Measurements from ENCODE around the gene EIF4E2. TPM values are rescaled to one million over a fixed set of nuclear protein-coding genes. Genes with fewer than 3 reads are reported as not detected.

Gene EIF4E2
- total and polyA plus RNA-seq, 2 of the 13 experiments (the other 11 are each of a cell fraction or from before 2014, with no cell fraction given): 25.0 to 101 TPM

DNA sequence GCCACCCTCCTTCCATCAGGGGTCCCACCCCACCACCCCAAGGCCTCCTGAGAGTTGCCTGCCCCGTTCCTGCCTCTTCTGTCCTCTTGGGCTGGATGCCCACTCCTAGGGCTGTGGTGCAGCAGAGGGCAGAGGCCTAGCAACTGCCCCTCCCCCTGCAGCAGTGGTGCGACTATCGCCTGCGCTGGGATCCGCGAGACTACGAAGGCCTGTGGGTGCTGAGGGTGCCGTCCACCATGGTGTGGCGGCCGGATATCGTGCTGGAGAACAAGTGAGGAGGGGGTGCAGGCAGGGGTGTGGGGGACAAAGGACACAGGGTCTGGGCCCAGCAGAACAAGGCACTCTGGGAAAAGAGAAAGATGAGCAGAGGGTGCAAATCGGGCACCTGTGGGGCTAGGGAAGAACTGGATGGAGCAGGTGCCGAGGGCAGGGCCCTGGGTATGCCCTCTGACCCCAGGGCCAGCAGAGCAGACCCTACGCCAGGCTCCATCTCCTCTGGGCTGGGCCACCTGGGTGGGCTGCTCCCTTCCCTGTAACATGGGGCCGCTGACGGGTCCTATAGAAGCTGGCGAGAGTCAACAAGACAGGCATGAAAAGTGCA lies 9.9 kb upstream of the EIF4E2 start:
- H3K4me2 ChIP-seq (ENCODE audit: low read depth, low read length): no peak overlapping the region
- peak; percentile 0; the same call in 2 of the 3 replicates for ATAC-seq
- no peaks in the 10 kb centered on the region for H3K4me1 ChIP-seq (ENCODE audit: insufficient read depth, low read length)
- no peak overlapping the region for H3K4me3 ChIP-seq (replicated peaks in 1 of 3; ENCODE audit: insufficient read depth in 1 of 3, low read depth in 2 of 3, low read length in 3 of 3)
- intact Hi-C loops (cut with micrococcal nuclease; ENCODE audit: unreplicated experiment): no loop called here
- H3K27me3 ChIP-seq (ENCODE audit: control insufficient read depth in 1 of 2, insufficient read depth in 2 of 2, low read length in 2 of 2): peaks cover 0 to 2% of the 10 kb centered on the region in 2 experiments; a peak in 2 of 5 replicates
- H3K79me2 ChIP-seq (ENCODE audit: insufficient read depth, low read length): no peaks in the 10 kb centered on the region
- no peak overlapping the region for H2AFZ ChIP-seq (ENCODE audit: low read length)
- TF ChIP-seq, protein P1, sequence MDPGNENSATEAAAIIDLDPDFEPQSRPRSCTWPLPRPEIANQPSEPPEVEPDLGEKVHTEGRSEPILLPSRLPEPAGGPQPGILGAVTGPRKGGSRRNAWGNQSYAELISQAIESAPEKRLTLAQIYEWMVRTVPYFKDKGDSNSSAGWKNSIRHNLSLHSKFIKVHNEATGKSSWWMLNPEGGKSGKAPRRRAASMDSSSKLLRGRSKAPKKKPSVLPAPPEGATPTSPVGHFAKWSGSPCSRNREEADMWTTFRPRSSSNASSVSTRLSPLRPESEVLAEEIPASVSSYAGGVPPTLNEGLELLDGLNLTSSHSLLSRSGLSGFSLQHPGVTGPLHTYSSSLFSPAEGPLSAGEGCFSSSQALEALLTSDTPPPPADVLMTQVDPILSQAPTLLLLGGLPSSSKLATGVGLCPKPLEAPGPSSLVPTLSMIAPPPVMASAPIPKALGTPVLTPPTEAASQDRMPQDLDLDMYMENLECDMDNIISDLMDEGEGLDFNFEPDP (CRISPR knock-in tag; conservative IDR thresholded peaks at IDR 0.05): no peak
- TF ChIP-seq AGO2 (optimal IDR thresholded peaks at IDR 0.05; ENCODE audit: low read depth, low read length): peak; percentile 70
- in situ Hi-C loops (cut with HindIII; ENCODE audit: extremely low pct_ligation_motif_present, low pct_unique_long_range_greater_than_20kb): no loop called here
- no peaks in the 10 kb centered on the region; the same call in 1 of the 2 replicates for H4K20me1 ChIP-seq (ENCODE audit: insufficient read depth, low read length)
- no TSS peak for BruUV-seq (replicated peaks)
- no peak for DNase-seq (ENCODE audit: low spot score)
- peaks cover 7% of the 10 kb centered on the region for H3K9me3 ChIP-seq (ENCODE audit: low read length)
- peaks cover 0 to under 1% of the 10 kb centered on the region in 2 experiments; a peak in 1 of 5 replicates for H3K36me3 ChIP-seq (replicated peaks in 1 of 2; ENCODE audit: control insufficient read depth in 1 of 2, insufficient read depth in 2 of 2, low read length in 2 of 2)
- 66% methylated on average over 16 of the region's 17 CpGs for WGBS (ENCODE audit: low lambda C conversion rate)
- no peak overlapping the region for H3K27ac ChIP-seq (ENCODE audit: extremely low read length, insufficient read depth, low read length)
- ChIA-PET POLR2A (no interaction called here), CTCF (ENCODE audit: low intra/inter-chr PET ratio, low total read pairs) (no interaction called here)
- no peak overlapping the region for H3K9ac ChIP-seq (ENCODE audit: insufficient read depth, low read depth, low read length)
- no peak for FAIRE-seq

- Histone ChIP-seq H2AFZ (ENCODE audit: low read length) (no peak overlapping the region), H3K4me2 (ENCODE audit: low read depth, low read length) (no peak overlapping the region), H3K27me3 (ENCODE audit: control insufficient read depth in 1 of 2, insufficient read depth in 2 of 2, low read length in 2 of 2) (no peaks in the 10 kb centered on the region; a peak in 1 of 5 replicates), H3K4me1 (ENCODE audit: insufficient read depth, low read length) (peaks cover 2% of the 10 kb centered on the region; the same call in 1 of the 2 replicates), H4K20me1 (ENCODE audit: insufficient read depth, low read length) (no peaks in the 10 kb centered on the region; the same call in 1 of the 2 replicates), H3K79me2 (ENCODE audit: insufficient read depth, low read length) (no peaks in the 10 kb centered on the region), H3K36me3 (replicated peaks in 1 of 2; ENCODE audit: control insufficient read depth in 1 of 2, insufficient read depth in 2 of 2, low read length in 2 of 2) (peaks cover 0 to 1% of the 10 kb centered on the region in 2 experiments; a peak in 1 of 5 replicates), H3K4me3 (replicated peaks in 1 of 3; ENCODE audit: insufficient read depth in 1 of 3, low read depth in 2 of 3, low read length in 3 of 3) (no peak overlapping the region), H3K9ac (ENCODE audit: insufficient read depth, low read depth, low read length) (no peak overlapping the region), H3K27ac (ENCODE audit: extremely low read length, insufficient read depth, low read length) (no peak overlapping the region), H3K9me3 (ENCODE audit: low read length) (peaks cover 2% of the 10 kb centered on the region)
- peak; percentile 7; the same call in 2 of the 3 replicates for ATAC-seq
- no peak for TF ChIP-seq ISL2 (CRISPR knock-in tag; IDR thresholded peaks at IDR 0.05)
- TF ChIP-seq, protein P2, sequence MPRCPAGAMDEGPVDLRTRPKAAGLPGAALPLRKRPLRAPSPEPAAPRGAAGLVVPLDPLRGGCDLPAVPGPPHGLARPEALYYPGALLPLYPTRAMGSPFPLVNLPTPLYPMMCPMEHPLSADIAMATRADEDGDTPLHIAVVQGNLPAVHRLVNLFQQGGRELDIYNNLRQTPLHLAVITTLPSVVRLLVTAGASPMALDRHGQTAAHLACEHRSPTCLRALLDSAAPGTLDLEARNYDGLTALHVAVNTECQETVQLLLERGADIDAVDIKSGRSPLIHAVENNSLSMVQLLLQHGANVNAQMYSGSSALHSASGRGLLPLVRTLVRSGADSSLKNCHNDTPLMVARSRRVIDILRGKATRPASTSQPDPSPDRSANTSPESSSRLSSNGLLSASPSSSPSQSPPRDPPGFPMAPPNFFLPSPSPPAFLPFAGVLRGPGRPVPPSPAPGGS (CRISPR knock-in tag; IDR thresholded peaks at IDR 0.05): no peak
- TF ChIP-seq PAF1 (CRISPR knock-in tag; IDR thresholded peaks at IDR 0.05): peak; percentile 64
- peak; percentile 16 to 17; a peak in 2 of 4 replicates for TF ChIP-seq POLR2A (IDR thresholded peaks at IDR 0.05; ENCODE audit: insufficient read depth in 1 of 2, low read depth in 2 of 2, low read length in 2 of 2)
- 0 out of 2 replicates have a peak, but pooled peaks have one; percentile 39 for TF ChIP-seq KDM2A (CRISPR knock-in tag; IDR thresholded peaks at IDR 0.05; ENCODE audit: borderline replicate concordance, low read depth)
- no peak for TF ChIP-seq ZEB1 (IDR thresholded peaks at IDR 0.05; ENCODE audit: insufficient replicate concordance, low read depth)
- TF ChIP-seq ZNF383 (CRISPR knock-in tag; IDR thresholded peaks at IDR 0.05; ENCODE audit: borderline replicate concordance): no peak
- TF ChIP-seq AGO2 (optimal IDR thresholded peaks at IDR 0.05; ENCODE audit: low read depth, low read length): peak; percentile 66
- peak; percentile 61; the same call in 1 of the 2 replicates for TF ChIP-seq AKAP8 (CRISPR knock-in tag; IDR thresholded peaks at IDR 0.05)
- BruUV-seq (replicated peaks): no TSS peak
- DNase-seq (ENCODE audit: low spot score): no peak
- 75% methylated on average over 17 of the region's 19 CpGs for WGBS (ENCODE audit: low lambda C conversion rate)
- intact Hi-C loops (cut with micrococcal nuclease; ENCODE audit: unreplicated experiment) (no loop called here), in situ Hi-C loops (cut with HindIII; ENCODE audit: extremely low pct_ligation_motif_present, low pct_unique_long_range_greater_than_20kb) (no loop called here)
- POLR2A ChIA-PET: no interaction called here
- CTCF ChIA-PET (ENCODE audit: low intra/inter-chr PET ratio, low total read pairs): no interaction called here
- FAIRE-seq: no peak
Observed at GRCh38 chr2:232541195-232541960, 9.1 kb upstream of the EIF4E2 start.

All from HepG2 (cell line).